GM21381 (cell line): ENCODE results near the gene PABPN1.

Source experiments
- ATAC-seq: cut with Tn5 transposase; IDR thresholded peaks from one replicate; pipeline ENCODE4 v1.9.1; 2021; ENCODE audit warnings: mild to moderate bottlenecking, moderate library complexity; ENCODE audit not compliant: unreplicated experiment

The PABPN1 gene

DNA sequence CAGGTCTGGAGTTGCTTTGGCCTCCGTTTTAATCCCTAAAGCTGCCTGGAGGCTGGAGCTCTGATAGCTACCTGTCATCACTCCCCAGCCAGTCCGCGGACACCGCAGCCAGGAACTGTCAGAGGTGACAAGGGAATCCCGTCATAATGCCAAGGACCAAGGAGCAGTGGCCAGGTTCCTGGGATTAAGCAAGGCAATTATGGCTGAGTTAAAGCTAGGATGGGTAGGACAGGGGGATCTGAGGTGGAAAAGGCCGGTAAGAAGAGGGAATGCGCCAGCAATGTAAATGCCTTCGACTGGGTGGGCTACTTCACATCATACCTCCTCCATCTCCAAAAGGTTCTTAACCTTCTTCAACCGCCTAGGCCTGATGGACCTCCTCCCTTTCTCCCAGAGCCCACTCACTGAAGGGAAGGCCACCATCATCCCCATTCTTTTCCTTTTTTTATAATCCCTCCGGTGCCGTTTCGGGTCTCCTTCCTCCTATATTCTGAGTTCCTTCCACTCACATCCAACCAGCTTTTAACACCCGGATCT is 20.5 kb upstream of the PABPN1 start:
- no peak for ATAC-seq

DNA sequence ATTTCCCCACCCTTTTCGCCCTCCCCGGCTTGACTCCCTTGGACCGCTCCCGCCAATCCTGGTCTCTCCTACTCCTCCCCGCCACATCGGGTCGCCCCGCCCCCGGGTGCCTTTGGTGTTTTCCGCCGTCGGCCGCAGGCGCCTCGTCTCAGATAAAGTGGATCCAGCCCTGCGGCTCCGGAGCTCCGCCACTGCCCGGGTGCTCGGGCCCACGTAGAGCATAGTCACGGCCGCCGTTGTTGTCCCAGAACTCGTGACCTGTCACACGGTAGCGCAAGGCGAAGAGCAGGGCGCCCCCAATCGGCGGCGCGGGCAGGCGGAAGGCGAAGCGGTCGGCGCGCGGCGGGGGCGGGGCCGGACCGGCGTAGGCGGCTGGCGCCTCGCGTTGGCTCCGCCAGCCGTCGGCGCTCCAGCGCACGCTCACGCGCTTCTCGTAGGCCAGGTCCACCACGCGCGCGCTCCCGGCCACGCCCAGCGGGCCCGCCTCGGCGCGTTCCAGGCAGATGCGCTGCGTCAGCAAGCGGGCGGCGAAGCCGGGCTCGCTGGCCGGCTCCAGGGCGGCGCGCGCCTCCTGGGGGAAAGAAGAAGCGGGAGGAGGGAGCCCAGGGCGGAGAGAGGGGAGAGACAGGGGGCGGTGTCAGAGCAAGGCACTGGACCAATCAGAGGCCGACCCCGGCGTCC is 19.8 kb upstream of the PABPN1 start:
- peak; percentile 79 for ATAC-seq

DNA sequence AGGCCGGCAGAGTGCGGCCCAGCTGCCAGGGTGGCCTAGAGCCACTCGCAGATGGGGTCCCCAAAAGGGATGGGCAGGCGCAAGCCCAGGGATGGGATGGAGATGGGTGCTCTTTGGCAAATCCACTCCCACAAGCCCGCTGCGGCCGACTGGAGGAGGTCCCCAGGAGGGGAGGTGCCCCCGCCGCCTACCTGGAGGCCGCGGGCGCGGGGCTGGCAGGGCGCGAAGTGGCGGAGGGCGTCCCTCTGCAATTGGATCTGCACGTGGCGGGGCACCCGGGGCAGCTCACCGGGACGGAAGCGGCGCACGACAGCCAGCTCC is 19.3 kb upstream of the PABPN1 start:
- peak; percentile 7 for ATAC-seq

DNA sequence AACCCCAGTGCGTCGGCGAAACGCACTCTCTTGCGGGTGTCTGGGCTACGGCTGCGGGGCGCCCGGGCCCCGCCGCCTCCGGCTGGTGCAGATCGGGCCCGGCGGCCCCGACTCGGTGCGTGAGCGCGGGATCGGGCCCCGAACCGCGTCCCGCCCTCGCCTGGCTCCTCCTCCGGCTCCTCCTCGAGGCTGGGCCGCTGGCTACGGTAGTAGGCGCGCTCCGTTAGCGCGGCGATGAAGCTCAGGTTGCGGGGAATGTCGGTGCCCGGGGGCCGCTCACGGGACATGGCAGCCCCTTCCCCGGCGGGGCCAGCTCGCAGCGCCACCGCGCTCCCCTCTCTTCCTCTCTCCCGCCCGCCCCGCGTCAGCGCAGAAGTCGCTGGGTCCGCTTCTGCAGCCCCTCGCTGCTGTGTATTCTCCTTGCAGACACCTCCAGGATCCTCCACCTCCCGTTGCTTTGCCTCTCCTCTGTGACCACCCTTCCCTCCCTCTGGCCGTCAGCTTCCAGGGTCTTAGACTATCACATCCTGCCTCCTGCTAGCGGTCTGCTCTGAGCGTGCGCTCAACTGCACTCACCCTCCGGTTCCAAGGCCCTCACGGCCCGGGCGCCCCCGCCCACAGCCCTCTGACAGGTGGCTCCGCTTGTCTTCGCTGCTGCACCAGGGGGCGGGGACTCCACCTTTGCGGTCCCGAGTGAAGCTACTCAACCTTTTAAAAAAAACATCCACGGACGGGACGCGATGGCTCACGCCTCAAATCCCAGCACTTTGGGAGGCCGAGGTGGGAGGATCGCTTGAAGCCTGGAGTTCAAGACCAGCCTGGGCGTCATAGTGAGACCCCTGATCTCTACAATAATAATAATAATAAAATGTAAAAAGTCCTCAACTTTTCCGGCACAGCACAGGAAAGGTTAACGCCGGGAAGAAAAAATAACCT is 18.7 kb upstream of the PABPN1 start, which contains the start of gene PPP1R3E:
TSS of gene PPP1R3E (minus strand) at position 570 of the 936 bp plus-strand sequence. CDS start at position 287, 283 bp downstream.
- ATAC-seq = peak; percentile 32

DNA sequence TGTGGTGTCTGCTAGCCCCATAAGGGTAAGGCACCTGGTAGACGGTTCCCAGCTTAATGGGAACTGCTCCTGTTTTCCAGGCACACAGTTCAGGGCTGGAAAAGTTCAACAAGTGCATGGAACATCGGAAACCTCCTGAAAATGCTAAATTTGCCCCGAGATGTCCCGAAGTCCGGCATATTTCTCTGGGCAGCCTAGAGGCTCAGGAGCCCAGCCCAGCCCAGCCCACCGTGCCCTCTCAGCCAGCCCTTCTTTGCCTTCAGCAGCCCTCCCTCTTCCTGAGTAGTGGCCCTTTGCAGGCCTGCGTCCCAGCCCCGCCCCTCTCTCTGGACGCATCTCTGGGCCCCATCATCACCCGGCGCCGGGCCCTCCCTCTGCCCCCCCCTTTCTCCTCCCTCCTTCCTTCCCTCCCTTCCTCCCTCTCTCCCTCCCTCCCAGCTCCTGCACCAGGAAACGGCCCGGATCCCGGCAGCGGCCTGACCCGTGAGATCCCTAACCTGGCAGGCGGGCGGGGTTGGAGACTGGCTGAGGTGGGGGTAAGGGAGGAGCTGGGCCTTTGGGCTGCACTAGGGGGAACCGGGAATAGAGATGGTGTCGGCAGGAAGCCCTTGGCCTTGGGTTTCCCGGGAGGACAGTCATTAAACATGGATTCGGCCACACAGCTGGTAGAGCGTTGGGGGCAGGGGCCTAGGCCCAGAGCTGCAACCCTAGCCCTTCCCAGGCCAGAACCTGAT is 14.7 kb upstream of the PABPN1 start, which contains the start of gene BCL2L2:
TSS of gene BCL2L2 (plus strand) at position 422 of the 734 bp plus-strand sequence. CDS start 935 bp downstream, outside the sequence.
- no peak for ATAC-seq

DNA sequence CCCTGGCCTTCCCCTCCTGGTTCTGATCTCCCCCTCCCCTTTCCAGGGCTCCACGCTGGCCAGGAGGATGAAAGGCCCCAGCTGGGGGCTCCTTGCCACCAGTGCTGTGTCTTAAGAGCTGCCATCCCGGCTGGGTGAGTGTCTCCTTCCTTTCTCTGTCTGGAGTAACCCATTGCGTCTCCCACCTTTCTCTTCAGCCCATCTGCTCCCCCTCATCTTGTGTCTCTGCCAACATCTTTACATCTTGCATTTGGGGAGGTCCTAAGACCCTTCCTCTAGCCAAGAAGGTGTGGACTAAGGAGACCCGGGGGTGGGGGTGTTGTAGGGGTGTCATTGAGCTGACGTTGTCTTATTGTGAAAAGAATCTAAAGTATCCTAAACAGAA is 14.1 kb upstream of the PABPN1 start:
- ATAC-seq = no peak

DNA sequence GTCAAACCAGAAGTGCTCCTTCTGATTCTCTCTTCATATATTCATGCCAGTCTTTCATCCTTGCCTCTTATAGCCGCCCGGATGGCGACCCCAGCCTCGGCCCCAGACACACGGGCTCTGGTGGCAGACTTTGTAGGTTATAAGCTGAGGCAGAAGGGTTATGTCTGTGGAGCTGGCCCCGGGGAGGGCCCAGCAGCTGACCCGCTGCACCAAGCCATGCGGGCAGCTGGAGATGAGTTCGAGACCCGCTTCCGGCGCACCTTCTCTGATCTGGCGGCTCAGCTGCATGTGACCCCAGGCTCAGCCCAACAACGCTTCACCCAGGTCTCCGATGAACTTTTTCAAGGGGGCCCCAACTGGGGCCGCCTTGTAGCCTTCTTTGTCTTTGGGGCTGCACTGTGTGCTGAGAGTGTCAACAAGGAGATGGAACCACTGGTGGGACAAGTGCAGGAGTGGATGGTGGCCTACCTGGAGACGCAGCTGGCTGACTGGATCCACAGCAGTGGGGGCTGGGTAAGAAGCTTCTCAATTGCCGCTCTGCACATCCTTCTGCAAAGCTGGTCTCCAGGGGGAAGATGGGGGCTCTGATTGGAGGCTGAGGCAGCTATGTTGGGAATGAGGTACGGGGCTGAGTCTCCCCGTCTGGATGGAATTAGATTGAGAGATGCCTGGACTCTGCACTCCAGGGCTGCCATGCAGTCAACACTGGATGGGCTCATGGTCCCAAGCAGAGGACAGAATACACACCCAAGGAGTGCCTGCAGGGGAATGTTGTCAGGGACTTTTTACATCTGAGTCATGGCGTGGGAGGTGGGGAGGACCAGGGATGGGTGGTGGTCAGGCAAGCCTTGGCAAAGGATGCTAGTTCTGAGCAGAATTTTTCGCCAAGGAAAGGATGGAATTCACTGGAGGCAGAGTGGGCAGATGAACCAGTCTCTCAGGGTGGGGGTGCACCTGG is 13.3 kb upstream of the PABPN1 start:
- ATAC-seq = no peak

DNA sequence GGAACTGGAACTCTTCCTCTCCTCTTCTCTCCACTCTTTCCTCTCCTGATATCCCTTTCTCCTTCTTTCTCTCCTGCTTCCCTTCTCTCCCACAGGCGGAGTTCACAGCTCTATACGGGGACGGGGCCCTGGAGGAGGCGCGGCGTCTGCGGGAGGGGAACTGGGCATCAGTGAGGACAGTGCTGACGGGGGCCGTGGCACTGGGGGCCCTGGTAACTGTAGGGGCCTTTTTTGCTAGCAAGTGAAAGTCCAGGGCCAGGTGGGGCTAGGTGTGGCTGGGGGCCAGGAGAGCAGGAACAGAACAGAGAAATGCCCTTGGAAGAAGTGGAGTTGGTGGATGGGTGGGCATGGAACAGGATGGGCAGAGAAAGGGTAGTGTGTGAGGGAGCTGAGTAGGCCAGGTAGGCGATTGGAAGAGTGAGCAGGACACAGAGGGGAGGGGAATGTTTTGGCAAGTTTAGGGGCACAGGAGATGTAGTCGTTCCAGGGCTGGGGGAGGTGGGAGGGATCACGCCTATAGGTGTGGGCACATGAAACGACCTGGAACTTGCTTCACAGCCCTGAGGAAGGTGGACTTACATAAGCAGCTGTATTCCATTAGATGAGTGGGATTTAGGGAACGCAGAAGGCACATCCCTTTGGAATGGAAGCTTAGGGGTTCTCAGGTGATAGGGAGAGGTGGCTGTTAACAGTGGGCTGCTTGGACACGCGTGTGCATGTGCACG is 12.4 kb upstream of the PABPN1 start:
- no peak for ATAC-seq

DNA sequence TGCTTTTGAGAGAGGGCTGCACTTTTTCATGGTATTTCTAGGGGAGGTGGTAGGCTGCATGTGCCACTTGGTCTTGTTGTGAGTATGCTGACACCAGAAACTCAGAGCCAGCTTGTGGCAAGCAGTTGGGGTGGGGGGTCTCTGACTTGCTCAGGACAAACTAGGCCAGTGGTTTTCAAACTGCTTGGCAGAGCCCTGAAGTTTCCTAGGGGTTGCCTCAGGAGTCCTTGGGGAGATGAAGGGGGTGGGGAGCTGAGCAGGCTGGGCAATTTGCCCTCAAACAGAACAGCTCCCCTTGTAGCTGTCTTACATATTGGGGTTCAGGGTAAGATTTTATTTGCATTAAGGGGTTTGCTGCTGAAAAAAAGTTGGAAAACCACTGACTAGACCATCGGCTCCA is 10.7 kb upstream of the PABPN1 start:
- no peak for ATAC-seq

DNA sequence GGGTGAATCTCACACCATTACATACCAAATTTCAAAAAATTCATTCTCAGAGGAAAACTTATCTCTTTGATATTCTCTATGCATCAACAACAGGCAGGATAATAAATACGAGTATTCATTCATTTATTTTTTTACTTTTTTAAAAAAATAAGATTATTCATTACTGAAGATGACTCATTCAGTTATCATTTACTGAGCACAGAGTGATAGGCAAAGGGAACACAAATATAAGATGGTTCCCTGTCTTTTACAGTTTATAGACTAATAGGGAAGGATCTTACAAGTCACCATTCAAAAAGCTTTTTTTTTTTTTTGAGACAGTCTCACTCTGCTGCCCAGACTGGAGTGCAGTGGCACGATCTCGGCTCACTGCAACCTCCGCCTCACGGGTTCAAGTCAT is 5.0 kb upstream of the PABPN1 start:
- ATAC-seq = no peak

DNA sequence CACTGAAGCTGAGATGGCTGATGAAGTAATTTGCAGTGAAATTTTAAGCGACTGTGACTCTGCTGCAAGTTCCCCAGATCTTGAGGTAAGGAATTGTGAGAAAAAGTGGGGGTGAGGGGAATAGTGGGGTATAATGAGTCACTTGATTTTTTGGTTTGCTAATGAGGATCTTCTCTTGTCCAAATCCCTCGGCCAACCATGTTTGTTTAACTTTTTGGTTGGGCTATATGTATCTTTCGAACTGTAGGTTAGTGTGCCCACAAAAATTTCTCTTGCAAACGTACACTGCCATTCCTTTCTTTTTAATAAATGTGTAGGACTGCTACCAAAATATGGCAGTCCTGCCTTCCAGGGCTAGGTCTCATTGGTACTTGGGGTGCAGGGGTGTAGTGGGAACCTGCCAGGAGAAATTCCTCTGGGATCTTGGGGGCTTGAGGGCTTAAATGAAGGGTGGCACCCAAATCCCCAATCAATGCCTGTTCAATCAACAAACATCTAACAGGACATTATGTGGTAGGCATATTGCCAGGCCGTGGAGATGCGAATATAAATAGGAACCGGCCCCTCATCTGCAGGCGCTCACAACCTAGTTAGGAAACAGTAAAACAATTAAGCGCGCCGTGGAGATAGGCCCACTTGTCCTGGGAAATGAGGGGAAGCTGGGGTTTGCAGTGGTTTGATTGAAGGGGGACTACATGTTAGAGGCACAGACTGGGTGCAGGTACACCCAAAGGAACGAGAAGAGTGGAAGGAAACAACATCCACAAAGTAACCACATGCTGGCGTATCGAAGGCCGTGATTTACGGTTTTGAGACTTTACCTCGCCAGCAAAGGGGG is 1.3 kb upstream of the PABPN1 start:
- ATAC-seq = no peak

DNA sequence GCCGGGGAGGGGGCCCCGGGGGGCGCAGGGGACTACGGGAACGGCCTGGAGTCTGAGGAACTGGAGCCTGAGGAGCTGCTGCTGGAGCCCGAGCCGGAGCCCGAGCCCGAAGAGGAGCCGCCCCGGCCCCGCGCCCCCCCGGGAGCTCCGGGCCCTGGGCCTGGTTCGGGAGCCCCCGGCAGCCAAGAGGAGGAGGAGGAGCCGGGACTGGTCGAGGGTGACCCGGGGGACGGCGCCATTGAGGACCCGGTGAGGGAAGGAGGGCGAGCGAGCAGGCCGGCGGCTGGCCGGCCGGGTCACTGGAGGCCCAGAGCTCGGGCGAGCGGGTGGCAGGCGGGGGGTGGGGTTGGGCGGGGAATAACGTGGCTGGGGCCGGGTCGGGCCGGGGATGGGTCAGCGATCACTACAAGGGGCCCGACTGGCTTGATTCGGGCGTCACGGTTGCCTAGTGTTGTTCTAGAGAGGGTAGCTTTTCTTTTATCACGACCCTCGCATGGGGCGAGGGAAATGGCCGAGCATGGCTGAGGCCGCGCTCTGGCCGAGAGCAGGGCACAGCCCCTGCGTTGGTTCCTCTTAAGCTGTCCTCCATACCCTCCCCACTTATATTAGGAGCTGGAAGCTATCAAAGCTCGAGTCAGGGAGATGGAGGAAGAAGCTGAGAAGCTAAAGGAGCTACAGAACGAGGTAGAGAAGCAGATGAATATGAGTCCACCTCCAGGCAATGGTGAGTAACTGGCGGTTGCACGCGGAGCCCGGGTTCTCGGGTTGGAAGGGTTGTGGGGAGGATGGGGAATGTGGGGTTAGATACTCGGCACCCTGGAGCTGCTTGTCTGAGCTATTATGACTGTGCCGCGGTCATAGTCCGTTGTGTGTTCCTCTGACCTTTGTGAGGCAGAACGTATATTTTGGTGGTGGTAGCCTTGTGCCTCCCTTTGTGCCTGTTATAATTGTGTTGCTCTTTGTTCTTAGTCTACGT is 603 bp downstream of the PABPN1 start:
- ATAC-seq = peak; percentile 10

DNA sequence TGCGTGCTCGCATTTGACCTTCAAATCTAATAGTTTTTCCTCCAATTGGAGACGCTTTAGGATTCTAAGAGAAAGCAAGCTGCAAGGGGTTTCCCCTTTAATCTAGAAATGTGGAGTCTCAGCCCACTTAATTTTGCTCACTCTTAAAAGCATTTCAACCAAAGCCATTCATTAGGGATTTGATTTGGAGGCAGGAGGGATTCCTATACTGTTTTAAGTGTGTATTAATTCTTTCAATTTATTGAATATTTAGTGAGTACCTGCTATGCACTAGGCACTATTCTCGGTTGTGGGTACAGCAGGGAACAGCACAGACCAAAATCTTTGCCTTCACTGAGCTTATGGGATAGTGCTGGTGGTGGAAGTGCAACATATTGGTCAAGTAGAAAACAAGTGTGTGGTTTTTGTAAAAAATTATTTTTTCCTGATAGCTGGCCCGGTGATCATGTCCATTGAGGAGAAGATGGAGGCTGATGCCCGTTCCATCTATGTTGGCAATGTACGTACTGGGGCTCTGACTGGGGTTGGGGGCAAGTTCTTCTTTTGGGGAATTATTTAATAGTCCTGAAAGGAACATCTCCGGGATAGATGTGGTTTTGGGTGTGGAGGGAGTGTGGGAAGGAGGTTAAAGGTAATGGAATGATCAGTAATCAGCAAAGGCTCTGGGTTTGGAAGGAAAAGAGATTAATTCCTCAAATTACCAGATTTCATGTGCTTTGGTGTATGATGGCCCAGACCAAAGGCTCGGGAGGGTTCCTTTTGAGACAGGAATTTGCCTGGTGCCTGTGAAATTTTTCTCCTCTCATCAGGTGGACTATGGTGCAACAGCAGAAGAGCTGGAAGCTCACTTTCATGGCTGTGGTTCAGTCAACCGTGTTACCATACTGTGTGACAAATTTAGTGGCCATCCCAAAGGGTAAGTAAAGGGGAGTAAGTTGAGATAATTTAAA is 1.6 kb downstream of the PABPN1 start:
- no peak for ATAC-seq

DNA sequence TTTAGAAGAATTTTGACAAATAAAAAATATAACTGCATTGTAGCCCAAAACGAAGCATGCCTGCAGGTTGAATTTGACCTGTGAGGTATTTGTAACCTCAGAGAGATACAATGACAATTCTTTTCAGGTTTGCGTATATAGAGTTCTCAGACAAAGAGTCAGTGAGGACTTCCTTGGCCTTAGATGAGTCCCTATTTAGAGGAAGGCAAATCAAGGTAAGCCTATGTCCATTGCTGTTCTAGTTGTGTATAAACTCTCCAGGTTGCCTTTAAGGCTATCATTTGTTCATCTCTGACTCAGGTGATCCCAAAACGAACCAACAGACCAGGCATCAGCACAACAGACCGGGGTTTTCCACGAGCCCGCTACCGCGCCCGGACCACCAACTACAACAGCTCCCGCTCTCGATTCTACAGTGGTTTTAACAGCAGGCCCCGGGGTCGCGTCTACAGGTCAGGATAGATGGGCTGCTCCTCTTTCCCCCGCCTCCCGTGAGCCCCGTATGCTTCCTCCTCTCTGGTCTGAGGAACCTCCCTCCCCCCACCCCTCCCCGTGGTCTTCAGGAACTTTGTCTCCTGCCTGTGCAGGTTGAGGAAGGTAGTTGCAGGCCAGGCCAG is 2.7 kb downstream of the PABPN1 start:
- ATAC-seq = no peak

DNA sequence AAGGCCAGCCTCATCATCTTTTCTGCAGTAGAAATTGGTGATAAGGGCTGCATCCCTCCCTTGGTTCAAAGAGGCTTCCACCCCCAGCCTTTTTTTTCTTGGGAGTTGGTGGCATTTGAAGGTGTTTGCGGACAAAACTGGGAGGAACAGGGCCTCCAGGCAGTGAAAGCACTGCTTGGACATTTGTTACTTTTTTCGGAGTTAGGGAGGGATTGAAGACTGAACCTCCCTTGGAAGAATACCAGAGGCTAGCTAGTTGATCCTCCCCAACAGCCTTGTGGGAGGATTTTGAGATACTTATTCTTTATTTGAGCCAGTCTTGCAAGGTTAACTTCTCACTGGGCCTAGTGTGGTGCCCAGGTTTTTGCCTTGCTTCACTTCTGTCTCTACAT is 3.2 kb downstream of the PABPN1 start:
- no peak for ATAC-seq

DNA sequence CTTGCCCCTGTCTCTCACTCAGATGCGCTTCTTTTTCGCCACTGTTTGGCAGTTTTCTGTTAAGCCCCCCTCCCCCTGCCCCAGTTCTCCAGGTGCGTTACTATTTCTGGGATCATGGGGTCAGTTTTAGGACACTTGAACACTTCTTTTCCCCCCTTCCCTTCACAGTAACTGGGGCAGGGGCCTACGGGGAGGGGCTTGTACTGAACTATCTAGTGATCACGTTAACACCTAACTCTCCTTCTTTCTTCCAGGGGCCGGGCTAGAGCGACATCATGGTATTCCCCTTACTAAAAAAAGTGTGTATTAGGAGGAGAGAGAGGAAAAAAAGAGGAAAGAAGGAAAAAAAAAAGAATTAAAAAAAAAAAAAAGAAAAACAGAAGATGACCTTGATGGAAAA is 3.7 kb downstream of the PABPN1 start:
- ATAC-seq = no peak
